ENCODE measurements around the gene SYNE1. TPM values are rescaled to one million over a fixed set of nuclear protein-coding genes. Genes with fewer than 3 reads are reported as not detected.
A peak's percentile ranks its signal among the peaks of the same experiment; 100 is the strongest.
"Not testable (repeated sequence)": the region's sequence is repeated elsewhere in the genome, so short reads cannot be mapped to it uniquely, and the experiment has no call there.

SYNE1 gene
- total RNA-seq, 2 donors from 2014 or later = 135 to 184 TPM

DNA sequence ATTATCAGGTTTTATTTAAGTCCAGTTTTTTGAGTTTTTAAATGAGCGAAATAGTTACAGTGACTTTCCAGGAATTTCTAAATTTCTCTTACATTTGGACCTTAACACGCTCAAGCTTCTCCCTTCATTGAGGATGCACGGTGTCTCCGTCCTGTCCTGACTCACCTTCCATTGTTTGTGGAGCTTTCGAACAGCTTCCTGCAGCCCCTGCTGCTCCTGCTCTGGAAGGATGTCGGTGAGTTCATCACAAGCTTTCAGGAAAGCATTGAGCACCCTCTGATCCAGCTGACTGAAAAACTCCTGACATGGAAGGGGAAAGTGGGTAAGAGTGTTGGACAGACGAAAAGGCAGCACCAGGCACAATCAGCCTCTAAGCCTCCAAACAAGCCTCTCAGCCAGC is 183.7 kb downstream of the SYNE1 start:
- intact Hi-C loops (cut with DNase I) = no loop called here

DNA sequence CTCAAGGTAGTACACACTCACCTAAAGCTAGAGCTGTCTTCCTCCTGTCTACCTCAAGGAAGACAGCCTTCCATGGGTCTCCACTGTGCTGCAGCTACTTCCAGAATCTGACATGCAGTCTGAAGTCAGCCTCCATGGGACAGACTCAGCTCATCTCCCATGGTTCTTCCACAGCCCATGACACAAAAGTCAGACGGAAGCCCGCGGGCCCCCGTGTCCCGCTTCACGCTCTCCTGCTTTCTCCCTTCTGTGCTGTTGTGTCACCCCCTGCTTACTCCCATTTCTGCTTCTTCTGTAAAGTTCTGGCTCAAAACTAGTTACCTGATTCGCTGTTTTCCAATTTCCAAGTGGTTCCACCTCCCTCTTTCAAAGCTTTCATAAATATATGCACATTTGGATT is 184.5 kb downstream of the SYNE1 start:
- intact Hi-C loops (cut with DNase I) = no loop called here
- DNase-seq (ENCODE audit: low spot score) = no peak

More for the DNA sequence above, 183.7 kb downstream of the SYNE1 start:
- DNase-seq (ENCODE audit: low spot score) = no peak

DNA sequence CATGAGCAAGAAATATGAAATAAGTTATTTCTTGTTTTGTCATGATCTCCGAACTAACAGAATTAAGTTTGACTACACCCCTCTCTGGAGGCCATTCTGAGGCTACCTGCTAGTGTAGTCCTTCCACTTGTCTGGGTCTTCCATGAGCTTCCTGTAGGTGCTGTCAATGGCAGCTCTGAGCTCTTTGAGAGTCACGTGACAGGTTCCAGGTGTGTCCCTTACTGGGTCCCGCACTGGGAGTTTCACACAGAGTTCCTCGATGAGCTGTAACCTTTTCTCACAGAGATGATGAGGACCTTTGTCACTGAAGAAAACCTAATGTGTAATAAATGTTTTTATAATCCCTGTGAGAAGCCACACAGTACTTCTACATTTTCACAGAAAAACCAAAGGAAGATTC is 186.6 kb downstream of the SYNE1 start:
- DNase-seq (ENCODE audit: low spot score) = no peak
- intact Hi-C loops (cut with DNase I) = no loop called here

DNA sequence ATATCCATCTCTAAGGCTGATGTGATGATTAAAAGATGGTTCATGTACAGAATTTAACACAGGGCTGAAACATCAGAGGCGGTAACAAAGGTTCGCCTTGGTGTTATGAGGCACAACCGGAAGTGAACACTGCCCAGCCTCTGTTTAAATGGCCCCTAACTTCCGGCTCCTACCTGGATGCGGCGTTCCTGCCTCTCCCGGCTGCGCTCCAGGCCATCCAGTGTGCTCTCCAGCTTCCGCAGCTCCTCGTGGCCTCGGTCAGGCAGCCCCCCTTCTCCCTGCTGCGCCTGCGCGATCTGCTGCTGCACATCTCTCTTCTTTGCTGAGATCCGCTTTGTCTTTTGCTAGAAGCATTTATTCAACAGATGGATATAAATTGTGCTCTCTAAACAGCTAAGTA is 195.3 kb downstream of the SYNE1 start:
- DNase-seq (ENCODE audit: low spot score) = no peak
- intact Hi-C loops (cut with DNase I) = no loop called here

DNA sequence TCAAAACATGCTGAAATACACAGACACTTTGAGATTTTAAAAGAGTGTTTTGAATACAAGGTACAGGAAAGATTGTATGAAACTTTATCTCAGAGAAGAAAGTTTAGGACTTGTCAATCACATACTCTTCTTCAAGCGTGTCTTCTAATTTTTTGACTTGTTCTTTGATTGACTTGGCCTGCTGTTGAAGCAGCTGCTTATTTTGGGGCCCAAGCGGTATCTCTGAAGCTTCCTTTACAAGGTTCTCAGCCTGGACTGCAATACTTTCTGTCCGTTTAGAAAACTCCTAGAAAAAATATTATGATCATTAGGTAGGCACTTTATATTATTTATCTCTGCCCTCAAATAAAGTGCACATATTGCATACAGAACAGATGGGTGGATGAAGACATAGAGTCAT is 201.3 kb downstream of the SYNE1 start:
- DNase-seq (ENCODE audit: low spot score) = no peak
- intact Hi-C loops (cut with DNase I) = no loop called here

DNA sequence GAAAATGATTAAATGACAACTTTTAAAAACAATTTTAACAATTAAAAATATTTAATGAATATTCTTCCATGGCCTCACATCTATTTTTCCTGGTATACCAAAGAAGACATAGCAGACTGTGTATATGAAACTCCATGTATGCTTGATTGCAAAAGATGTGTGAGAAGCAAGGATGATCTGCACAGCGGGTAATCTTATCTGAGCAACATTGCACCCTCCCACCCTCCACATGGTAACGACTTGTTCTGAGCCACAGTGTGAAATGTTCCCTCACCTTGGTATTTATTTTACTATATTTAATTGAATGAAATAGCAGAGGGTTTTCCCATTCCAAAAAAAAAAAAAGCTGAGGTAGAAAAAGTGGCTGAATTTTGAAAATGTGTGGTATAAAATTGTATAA is 204.4 kb downstream of the SYNE1 start:
- DNase-seq (ENCODE audit: low spot score) = no peak
- intact Hi-C loops (cut with DNase I) = no loop called here

DNA sequence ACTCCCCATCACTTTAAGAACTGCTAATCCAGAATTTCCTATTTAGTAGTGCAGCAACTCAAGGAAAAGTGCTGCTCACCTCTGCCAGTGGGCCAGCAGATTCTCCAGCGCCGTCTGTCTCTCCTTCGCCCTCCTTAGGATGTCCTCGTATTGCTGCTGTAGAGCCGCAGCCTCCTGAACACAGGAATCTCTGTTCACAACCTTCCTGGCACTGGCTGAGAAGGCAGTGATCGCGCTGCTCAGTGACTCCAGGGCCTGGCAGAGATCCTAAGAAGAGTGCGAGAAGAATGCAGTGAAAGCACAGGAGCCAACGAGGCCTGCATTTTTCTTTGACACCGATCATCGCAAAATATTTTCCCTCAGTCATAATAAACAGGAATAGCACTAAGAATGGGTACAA is 209.0 kb downstream of the SYNE1 start:
- DNase-seq (ENCODE audit: low spot score) = no peak
- intact Hi-C loops (cut with DNase I) = no loop called here

DNA sequence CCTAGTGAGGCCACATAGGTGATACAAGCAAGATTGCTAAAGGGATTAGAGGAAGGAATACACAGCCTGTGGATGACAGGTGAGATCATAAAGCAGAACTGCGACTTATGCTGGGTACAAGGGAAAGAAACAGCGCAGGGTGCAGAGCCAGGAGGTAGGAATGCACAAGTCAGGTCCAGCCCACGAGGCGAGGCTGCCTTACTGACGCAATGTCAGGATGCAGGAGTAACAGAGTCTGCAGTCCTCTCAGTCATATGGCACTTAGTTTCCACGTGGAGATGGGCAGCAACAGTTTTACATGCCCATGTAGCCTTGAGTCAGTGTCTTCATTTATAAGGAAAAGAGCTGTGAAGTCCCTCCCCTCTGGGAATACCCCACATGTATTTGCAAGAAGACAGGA is 210.9 kb downstream of the SYNE1 start:
- no peak for DNase-seq (ENCODE audit: low spot score)
- intact Hi-C loops (cut with DNase I) = no loop called here

DNA sequence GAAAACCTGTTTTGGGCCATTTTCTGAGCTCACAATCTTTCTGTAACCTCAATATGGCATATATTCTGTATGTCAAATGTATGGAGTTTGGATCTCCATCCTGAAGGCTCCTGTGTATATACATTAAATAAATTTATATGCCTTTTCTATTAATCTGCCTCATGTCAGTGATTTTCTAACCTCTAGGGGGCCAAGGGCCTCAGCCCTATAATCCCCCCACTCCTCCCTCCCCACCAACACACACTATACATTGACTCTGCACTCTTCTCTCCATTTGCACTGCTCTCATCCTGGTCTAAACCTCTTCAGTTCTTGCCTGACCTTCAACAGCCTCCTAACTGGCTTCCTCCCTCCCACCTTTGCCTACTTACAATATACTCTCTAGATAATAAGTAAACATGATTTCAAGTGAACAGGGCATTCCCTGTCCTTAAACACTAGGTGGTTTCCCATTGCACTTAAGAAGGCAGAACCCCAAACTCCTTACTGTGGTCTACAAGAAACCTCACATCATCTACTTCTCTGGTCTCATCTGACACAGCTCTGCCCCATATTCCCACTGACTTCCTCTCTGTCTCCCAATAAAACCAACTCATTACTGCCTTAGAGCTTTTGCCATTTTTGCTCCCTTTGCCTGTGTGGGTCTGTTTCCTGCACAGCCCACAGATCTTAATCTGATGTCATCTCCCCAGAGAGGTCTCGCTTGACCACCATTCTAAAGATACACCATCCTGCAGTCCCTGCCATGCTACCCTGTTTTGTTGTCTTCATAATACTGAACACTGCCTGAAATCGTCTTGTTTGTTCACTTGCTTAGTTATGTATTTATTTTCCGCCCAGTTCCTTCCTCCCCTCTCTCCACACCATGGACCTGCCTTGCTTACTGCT is 213.7 kb downstream of the SYNE1 start:
- no peak for DNase-seq (ENCODE audit: low spot score)
- intact Hi-C loops (cut with DNase I) = no loop called here

DNA sequence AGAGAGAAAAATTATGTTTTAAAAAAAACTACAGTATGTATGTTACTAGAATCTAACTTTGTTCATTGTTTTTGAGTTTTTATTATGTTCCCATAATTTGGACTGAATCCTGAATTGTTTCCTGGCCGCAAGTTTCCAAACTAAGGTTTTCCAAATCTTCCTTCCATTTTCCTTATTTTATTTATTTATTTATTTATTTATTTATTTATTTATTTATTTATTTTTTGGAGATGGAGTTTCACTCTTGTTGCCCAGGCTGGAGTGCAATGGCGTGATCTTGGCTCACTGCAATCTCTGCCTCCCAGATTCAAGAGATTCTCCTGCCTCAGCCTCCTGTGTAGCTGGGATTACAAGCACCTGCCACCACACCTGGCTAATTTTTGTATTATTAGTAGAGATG is 215.7 kb downstream of the SYNE1 start:
- DNase-seq (ENCODE audit: low spot score); intact Hi-C loops (cut with DNase I): not testable (repeated sequence)

DNA sequence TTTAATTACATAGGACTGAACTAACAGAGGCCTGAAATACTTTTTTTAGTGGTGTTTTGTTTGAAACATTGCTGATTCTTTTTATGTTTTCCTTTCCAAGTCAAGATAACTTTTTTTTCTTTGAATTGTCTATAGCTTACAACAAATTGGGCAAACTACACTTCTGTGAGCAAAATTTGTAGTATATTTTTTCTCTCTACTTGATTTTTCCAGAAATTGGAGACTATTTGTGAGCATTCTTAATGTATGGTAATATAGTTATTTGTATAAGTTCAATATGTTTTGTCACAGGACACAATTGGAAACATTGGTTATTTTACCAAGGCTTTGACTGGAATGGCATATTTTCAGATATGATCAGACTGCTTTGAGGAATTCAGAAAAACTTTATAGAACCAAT is 216.5 kb downstream of the SYNE1 start:
- intact Hi-C loops (cut with DNase I) = no loop called here
- DNase-seq (ENCODE audit: low spot score) = no peak

DNA sequence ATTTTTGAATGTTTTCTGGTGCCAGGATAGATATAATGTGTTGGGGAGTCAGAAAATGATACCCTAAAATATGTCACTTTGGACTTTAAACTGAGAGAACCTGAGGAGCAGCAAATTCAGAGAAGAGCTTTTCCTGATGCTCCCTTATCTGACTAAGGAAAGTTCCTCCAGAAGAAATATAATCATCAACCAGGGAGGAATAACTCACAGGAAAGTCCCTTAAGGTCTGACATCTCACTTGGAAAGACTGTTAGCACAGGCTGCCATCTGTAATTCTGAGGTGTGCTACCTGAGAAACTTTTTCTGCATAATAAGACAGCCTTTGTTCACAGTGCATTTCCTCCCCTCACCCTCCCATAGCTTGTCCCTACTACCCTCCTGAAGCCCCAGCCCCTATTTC is 218.6 kb downstream of the SYNE1 start:
- no peak for DNase-seq (ENCODE audit: low spot score)
- intact Hi-C loops (cut with DNase I) = no loop called here

DNA sequence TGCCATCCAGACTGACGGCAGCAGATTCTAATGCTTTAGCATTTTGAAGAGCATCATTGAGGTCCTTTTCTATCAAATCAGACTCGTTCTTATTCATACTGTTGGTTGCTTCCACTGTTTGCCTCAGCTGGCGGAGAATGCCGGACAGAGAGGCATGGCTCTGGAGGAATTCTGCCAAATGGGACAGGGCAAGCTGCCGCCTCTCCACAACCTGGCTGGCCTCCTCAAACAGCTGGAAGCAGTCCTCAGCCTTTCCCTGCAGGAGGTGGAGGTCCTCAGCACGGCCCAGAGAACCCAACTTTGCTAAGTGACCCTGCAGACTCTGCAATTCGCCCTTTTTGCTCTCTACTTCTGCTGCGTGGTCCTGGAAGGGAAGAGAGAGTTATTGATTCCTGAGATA is 220.5 kb downstream of the SYNE1 start:
- intact Hi-C loops (cut with DNase I) = no loop called here
- no peak for DNase-seq (ENCODE audit: low spot score)

DNA sequence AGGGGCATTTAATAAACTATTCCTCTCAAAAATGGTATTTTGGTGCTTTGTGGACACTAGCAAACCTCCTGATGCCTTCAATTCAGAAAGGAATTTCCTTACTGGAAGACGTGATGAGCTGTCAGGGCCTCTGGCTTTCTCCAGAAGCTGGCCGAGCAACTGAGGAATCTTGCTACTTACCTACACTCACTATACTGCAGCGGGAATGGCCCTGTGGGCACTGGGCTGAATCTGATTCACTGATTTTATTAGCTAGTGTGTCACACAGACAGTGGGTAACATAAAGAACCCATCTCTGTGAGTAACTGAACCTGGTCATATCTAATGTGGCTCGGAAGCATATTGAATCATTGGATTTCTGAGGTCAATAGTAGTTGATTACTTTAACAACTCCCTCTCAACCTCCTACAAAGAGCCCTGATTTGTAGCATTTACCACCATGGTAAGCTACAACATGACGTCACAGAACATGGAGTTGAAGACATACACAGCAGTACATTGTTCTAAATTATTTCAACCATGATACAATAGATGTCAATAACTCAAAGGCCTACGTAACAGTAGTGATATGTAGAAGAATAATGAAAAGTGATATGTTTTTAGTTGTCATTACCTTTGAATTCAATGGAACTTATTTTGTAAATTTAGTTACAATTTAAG is 232.1 kb downstream of the SYNE1 start:
- intact Hi-C loops (cut with DNase I) = no loop called here
- no peak for DNase-seq (ENCODE audit: low spot score)

DNA sequence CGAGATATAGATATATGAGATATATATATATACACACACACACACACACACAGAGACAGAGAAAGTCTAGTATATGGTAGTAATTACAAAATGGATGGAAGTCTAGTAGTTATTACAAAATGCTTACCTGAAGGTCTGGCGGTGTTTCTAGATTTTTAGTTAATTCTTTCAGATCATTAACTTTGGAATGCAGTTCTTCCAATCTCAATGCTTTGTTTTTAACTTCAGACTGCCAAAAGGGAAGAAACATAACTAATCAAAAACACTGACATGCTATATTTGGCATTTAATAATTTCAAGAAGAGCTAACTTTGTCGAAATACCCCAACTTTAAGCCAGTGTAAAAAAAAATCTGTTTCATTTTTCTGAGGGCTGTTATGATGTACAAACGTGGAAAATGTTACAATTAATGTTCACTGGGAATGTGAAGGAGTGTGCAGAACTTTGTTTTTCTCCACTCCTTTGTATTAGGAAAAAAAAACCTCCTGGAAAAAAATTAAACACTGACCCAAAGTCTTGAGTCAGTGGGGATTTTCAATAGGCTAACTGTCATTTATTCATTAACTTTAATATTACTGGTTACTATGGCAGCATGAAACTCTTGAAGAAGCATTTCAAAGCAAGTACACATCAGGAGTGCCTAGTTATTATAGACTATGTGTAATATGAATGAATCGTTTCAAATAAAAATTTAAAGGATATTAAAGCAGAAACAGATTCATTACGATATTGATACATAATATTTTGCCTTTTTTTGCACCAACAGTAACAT is 232.9 kb downstream of the SYNE1 start:
- DNase-seq (ENCODE audit: low spot score) = no peak
- intact Hi-C loops (cut with DNase I) = no loop called here

DNA sequence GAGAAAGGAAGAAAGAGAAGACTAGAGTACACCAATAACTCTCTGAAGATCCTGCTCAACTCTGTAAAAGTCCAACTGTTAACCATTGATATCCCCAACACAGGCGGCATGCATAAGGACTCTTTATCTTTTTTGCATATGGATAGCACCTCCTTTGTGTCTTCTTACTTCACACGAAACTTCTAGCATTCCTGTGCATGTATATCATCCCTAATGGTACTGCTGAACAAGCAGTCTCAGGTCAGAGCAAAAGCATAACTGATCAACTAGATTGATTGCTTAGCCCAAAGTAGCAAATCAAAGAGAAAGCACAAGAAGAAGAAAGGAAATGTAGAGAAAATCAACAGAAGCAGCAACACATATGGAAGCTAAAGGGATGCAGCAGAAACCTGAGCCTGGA is 234.4 kb downstream of the SYNE1 start:
- intact Hi-C loops (cut with DNase I) = no loop called here
- DNase-seq (ENCODE audit: low spot score) = no peak

DNA sequence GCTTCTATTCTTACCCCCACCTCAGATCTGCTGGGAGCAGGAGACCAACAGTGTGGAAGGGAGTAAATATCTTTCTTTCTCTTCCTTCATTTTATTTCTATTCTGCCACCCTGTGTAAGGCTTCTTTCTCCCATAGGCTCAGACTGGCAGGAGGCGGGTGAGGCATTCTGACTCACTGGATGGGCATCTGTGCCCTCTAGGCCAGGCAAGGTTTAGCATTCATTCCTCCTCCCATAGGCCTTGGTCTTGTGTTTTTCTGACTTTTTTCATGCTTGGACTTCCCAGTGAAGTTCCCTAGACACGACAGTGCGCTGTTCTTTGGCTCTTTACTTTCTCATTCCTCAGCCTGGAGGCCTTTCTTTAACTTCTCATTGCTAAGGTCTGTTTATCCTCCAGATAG is 235.2 kb downstream of the SYNE1 start:
- no peak for DNase-seq (ENCODE audit: low spot score)

DNA sequence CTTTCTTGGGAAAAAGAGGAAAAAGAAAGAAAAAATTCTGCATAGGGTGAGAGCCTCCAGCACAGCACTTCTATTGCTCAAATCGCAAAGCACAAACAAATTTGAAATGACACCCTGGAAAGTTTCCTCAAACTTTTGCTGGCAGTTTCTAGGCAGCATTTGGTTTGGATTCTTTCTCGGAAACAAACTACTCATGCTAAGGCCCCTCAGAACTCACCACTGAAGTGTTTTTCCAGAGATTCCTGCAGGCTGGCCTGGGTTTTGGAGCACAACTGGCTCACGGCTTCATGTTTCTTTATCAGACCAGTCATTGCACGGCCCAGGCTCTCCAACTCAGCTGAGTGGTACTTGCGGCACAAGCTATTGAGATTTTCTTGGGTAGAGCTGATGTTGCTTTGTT is 237.8 kb downstream of the SYNE1 start:
- intact Hi-C loops (cut with DNase I) = no loop called here
- DNase-seq (ENCODE audit: low spot score) = peak; percentile 86

More for the DNA sequence above, 235.2 kb downstream of the SYNE1 start:
- intact Hi-C loops (cut with DNase I) = no loop called here

DNA sequence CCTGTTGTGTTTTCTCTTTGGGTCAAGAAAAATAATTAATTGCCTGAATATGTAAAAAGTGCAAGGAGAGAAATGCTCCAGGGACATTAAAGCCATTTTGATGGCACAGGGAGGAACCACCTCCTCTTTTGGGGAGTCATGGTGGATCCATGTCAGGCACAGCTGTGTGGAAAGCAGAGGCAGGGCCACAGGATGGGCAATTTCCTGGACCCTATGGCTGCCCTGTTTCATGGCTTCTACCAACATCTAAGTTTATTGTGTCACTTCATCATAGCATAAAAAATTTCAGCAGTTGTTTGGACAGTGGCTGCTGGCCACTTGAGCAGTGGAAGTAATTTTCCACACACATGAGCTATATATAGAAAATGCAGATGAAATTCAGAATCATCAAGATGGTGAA is 238.2 kb downstream of the SYNE1 start:
- DNase-seq (ENCODE audit: low spot score) = no peak
- intact Hi-C loops (cut with DNase I) = no loop called here

DNA sequence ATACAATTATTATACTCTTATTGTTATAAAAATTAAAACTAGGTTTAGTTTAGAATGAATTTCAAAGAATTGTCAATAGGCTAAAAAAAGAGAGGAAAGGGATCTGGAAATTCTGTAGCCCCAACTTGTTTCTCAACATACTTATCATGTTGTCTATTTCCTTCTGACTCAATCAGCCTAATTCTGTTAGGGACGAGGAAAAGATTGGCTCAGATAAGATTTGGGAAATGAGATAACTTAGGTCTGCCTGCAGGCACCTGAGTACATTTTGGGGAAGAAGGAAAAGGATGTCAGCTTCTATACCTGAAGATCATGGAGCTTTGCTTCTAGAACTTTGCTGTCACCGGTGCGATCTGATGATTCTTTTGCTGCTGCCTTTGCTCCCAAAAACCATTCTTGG is 238.8 kb downstream of the SYNE1 start:
- no peak for DNase-seq (ENCODE audit: low spot score)
- intact Hi-C loops (cut with DNase I) = no loop called here

All from posterior vena cava (tissue), 2 donors.